Astrocyte (in vitro differentiated cells and primary cell): ENCODE measurements around the gene SYT6. TPM values are rescaled to one million over a fixed set of nuclear protein-coding genes. Genes with fewer than 3 reads are reported as not detected.

Source experiments
- DNase-seq: peaks from one replicate; pipeline ENCODE4 v3.0.0-alpha.2; 2010; ENCODE audit warnings: low read depth
- FAIRE-seq: peaks from 2 replicates; lab custom pipeline; 2011; peaks lifted over from hg19 to GRCh38; lab: Jason Lieb, UNC
- H2AFZ ChIP-seq: 2 replicates; pipeline ENCODE4 v1.6.0; 2012; ENCODE audit warnings: low read depth, low read length, inconsistent platforms
- H3K27ac ChIP-seq: 2 replicates; pipeline ENCODE4 v1.5.1; 2011; ENCODE audit warnings: low read depth, low read length, inconsistent platforms
- H3K27me3 ChIP-seq: 2 replicates; pipeline ENCODE4 v1.6.0; 2011; ENCODE audit warnings: low read length, inconsistent platforms; ENCODE audit not compliant: insufficient read depth
- H3K36me3 ChIP-seq: 2 replicates; pipeline ENCODE4 v1.5.1; 2011; ENCODE audit warnings: low read length, inconsistent platforms; ENCODE audit not compliant: insufficient read depth
- H3K4me1 ChIP-seq: 2 replicates; pipeline ENCODE4 v1.5.1; 2011; ENCODE audit warnings: low read length, inconsistent platforms; ENCODE audit not compliant: insufficient read depth
- H3K4me2 ChIP-seq: 2 replicates; pipeline ENCODE4 v1.6.0; 2012; ENCODE audit warnings: low read length, inconsistent platforms
- H3K4me3 ChIP-seq: 2 replicates; pipeline ENCODE4 v1.5.1; 2011; ENCODE audit warnings: low read depth, mild to moderate bottlenecking, low read length, inconsistent platforms; ENCODE audit not compliant: insufficient read depth
- H3K79me2 ChIP-seq: 2 replicates; pipeline ENCODE4 v1.6.0; 2012; ENCODE audit warnings: mild to moderate bottlenecking, low read length, inconsistent platforms; ENCODE audit not compliant: insufficient read depth
- H3K9ac ChIP-seq: 2 replicates; pipeline ENCODE4 v1.6.0; 2012; ENCODE audit warnings: mild to moderate bottlenecking, low read length, inconsistent platforms
- H3K9me3 ChIP-seq: 2 replicates; pipeline ENCODE4 v1.5.1; 2012; ENCODE audit warnings: low read depth, mild to moderate bottlenecking, low read length, inconsistent platforms; ENCODE audit not compliant: insufficient read depth
- H4K20me1 ChIP-seq: 2 replicates; pipeline ENCODE4 v1.6.0; 2012; ENCODE audit warnings: low read length, inconsistent platforms; ENCODE audit not compliant: insufficient read depth
- H3K27ac Mint-ChIP-seq: one replicate; pipeline ENCODE4 v1.8.0; 2021; ENCODE audit warnings: mild to moderate bottlenecking, mixed read lengths; ENCODE audit not compliant: unreplicated experiment
- H3K27me3 Mint-ChIP-seq: one replicate; pipeline ENCODE4 v1.8.0; 2021; ENCODE audit warnings: low read depth, mixed read lengths; ENCODE audit not compliant: unreplicated experiment
- H3K36me3 Mint-ChIP-seq: one replicate; pipeline ENCODE4 v1.8.0; 2021; ENCODE audit warnings: low read depth, mixed read lengths; ENCODE audit not compliant: unreplicated experiment
- H3K4me1 Mint-ChIP-seq: one replicate; pipeline ENCODE4 v1.8.0; 2021; ENCODE audit warnings: low read depth, mixed read lengths; ENCODE audit not compliant: unreplicated experiment
- H3K4me3 Mint-ChIP-seq: one replicate; pipeline ENCODE4 v1.8.0; 2021; ENCODE audit warnings: mild to moderate bottlenecking, moderate library complexity, mixed read lengths; ENCODE audit not compliant: unreplicated experiment
- H3K9me3 Mint-ChIP-seq: one replicate; pipeline ENCODE4 v1.8.0; 2021; ENCODE audit warnings: mild to moderate bottlenecking, mixed read lengths; ENCODE audit not compliant: unreplicated experiment
- CTCF ChIP-seq: IDR thresholded peaks from 2 replicates; pipeline ENCODE4 v1.5.1; 2011; ENCODE audit warnings: low read depth, mild to moderate bottlenecking, inconsistent platforms, low read length, moderate library complexity; ENCODE audit not compliant: insufficient read depth
- EZH2 ChIP-seq: IDR thresholded peaks from 2 replicates; pipeline ENCODE4 v1.6.1; 2012; ENCODE audit warnings: mild to moderate bottlenecking, low read length, inconsistent platforms; ENCODE audit not compliant: insufficient read depth
- total RNA-seq: library from RNA; stranded (reverse); gene quantifications from 2 replicates; pipeline ENCODE4 v1.2.1, GENCODE V29; 2021

The SYT6 gene
- total RNA-seq, 1 donor from 2014 or later, result 0.39 TPM

GRCh38 chr1:114105421-114105979 is 48.2 kb downstream of the SYT6 start:
- DNase-seq, result no peak
- Histone ChIP-seq H3K4me2 (no peak overlapping the region), H4K20me1 (no peaks in the 10 kb centered on the region), H3K27me3 (peaks cover 12% of the 10 kb centered on the region), H3K9me3 (no peaks in the 10 kb centered on the region), H3K4me3 (no peak overlapping the region), H2AFZ (no peak overlapping the region), H3K79me2 (no peaks in the 10 kb centered on the region), H3K9ac (no peak overlapping the region), H3K4me1 (peaks cover 10% of the 10 kb centered on the region), H3K36me3 (no peaks in the 10 kb centered on the region), H3K27ac (no peak overlapping the region)
- no peaks in the 10 kb centered on the region for H3K9me3 Mint-ChIP-seq
- H3K36me3 Mint-ChIP-seq, result no peaks in the 10 kb centered on the region
- H3K27ac Mint-ChIP-seq, result no peak overlapping the region
- H3K4me1 Mint-ChIP-seq, result peaks cover 15% of the 10 kb centered on the region
- FAIRE-seq, result no peak
- H3K4me3 Mint-ChIP-seq, result no peak overlapping the region
- H3K27me3 Mint-ChIP-seq, result peaks cover 36% of the 10 kb centered on the region
- TF ChIP-seq EZH2, result no peak
- TF ChIP-seq CTCF, result no peak

DNA sequence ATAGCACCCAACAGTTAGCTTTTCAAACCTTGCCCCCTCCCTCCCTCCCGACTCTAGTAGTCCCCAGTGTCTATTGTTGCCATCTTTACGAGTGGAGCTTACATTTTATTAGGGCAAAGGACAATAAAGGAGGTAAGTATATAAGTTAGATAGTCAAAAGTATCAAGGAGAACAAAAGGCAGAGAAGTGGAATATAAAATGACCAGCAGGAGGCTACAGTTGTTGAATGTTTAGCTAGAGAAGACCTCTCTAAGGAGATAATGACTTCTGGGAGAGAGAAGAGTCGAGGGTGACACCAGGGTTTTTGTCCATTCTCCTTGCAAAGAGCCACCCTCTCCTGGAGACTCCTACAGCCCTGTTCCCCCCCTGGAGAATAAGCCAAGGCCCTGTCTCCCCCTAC is 48.7 kb downstream of the SYT6 start:
- Histone ChIP-seq H3K4me2 (no peak overlapping the region), H3K79me2 (no peaks in the 10 kb centered on the region), H3K9ac (no peak overlapping the region), H3K9me3 (no peaks in the 10 kb centered on the region), H3K27ac (no peak overlapping the region), H2AFZ (no peak overlapping the region), H3K27me3 (peaks cover 12% of the 10 kb centered on the region), H3K4me3 (no peak overlapping the region), H4K20me1 (no peaks in the 10 kb centered on the region), H3K36me3 (no peaks in the 10 kb centered on the region), H3K4me1 (peaks cover 10% of the 10 kb centered on the region)
- Mint-ChIP-seq H3K27me3 (peaks cover 36% of the 10 kb centered on the region), H3K9me3 (no peaks in the 10 kb centered on the region), H3K27ac (no peak overlapping the region), H3K4me1 (peaks cover 15% of the 10 kb centered on the region), H3K4me3 (no peak overlapping the region), H3K36me3 (no peaks in the 10 kb centered on the region)
- FAIRE-seq (no peak), DNase-seq (no peak)
- no peak for TF ChIP-seq CTCF
- TF ChIP-seq EZH2, result no peak

- H3K4me1 Mint-ChIP-seq, result peaks cover 12% of the 10 kb centered on the region
- no peaks in the 10 kb centered on the region for H3K36me3 Mint-ChIP-seq
- H3K27me3 Mint-ChIP-seq, result peaks cover 37% of the 10 kb centered on the region
- no peak for FAIRE-seq
- Histone ChIP-seq H3K27ac (no peak overlapping the region), H3K27me3 (peaks cover 12% of the 10 kb centered on the region), H3K9ac (no peak overlapping the region), H2AFZ (no peak overlapping the region), H3K79me2 (no peaks in the 10 kb centered on the region), H3K9me3 (no peaks in the 10 kb centered on the region), H3K4me3 (no peak overlapping the region), H4K20me1 (no peaks in the 10 kb centered on the region), H3K36me3 (no peaks in the 10 kb centered on the region), H3K4me2 (no peak overlapping the region), H3K4me1 (peaks cover 7% of the 10 kb centered on the region)
- no peak for DNase-seq
- no peaks in the 10 kb centered on the region for H3K9me3 Mint-ChIP-seq
- H3K27ac Mint-ChIP-seq, result no peak overlapping the region
- TF ChIP-seq EZH2, result no peak
- TF ChIP-seq CTCF, result no peak
- H3K4me3 Mint-ChIP-seq, result no peak overlapping the region
Observed at GRCh38 chr1:114103992-114104391, 49.7 kb downstream of the SYT6 start.
